GM13977 (cell line): ENCODE results near the gene CDX1.

Experiments
- DNase-seq: peaks from one replicate; pipeline ENCODE4 v3.0.0; 2012; ENCODE audit warnings: low spot score
- in situ Hi-C: fragments of 300-500 bp; cut with MboI; formaldehyde crosslinking; loops from one replicate; pipeline ENCODE4 v1.12.0; 2022; ENCODE audit warnings: low sequenced_read_pairs, low pct_unique_long_range_greater_than_20kb, mixed read lengths, inconsistent platforms; ENCODE audit not compliant: unreplicated experiment
- TF ChIP-seq, protein P1 (sequence below): IDR thresholded peaks from 2 replicates; pipeline ENCODE4 v1.5.1; 2012; ENCODE audit warnings: mild to moderate bottlenecking, control low read depth; ENCODE audit not compliant: insufficient read depth; ENCODE audit errors: extremely low read depth, missing control alignments

The CDX1 gene

DNA sequence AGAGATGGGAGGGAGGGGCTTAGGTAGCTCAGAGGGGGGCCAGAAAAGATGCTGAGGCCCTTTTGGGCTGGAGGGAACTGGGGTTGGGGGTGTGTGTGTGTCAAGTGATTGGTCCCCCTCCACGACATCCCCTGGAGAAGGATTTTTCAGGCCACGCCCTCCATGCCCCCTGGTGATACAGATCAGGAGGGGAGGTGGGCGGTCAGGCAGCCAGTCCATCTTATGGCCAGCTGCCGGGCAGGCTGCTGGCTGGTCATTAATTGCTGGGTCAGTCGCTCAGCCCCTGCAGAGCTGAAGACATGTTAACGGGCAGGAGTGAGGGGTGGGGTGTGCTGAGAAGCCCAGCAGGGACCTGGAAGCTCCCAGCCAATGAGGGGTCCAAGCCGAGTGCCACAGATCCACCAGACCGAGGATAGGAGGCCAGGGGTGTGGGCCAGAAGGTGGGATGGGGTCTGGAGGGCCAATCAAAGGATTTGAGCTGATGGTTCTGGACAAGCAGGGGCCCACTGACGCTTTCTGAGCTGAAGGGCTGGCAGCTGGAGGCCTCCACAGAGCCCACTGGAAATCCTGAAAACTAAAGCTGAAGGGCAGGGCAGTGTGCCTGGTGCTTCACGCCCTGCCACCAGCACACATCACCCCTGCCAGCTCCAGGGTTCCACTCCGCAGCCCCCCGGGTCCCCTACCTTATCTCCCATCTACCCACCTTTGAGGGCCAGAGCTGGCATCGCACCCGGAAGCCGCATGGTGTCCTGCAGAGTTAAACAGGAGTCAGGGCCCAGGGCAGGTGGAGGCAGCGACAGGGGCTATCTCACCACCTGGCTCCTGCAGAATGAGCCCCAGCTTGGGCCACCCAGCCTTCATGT, 30.0 kb upstream of the CDX1 start:
- DNase-seq: no peak
- TF ChIP-seq, protein P1, sequence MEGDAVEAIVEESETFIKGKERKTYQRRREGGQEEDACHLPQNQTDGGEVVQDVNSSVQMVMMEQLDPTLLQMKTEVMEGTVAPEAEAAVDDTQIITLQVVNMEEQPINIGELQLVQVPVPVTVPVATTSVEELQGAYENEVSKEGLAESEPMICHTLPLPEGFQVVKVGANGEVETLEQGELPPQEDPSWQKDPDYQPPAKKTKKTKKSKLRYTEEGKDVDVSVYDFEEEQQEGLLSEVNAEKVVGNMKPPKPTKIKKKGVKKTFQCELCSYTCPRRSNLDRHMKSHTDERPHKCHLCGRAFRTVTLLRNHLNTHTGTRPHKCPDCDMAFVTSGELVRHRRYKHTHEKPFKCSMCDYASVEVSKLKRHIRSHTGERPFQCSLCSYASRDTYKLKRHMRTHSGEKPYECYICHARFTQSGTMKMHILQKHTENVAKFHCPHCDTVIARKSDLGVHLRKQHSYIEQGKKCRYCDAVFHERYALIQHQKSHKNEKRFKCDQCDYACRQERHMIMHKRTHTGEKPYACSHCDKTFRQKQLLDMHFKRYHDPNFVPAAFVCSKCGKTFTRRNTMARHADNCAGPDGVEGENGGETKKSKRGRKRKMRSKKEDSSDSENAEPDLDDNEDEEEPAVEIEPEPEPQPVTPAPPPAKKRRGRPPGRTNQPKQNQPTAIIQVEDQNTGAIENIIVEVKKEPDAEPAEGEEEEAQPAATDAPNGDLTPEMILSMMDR: no peak
- in situ Hi-C loops: no loop called here

DNA sequence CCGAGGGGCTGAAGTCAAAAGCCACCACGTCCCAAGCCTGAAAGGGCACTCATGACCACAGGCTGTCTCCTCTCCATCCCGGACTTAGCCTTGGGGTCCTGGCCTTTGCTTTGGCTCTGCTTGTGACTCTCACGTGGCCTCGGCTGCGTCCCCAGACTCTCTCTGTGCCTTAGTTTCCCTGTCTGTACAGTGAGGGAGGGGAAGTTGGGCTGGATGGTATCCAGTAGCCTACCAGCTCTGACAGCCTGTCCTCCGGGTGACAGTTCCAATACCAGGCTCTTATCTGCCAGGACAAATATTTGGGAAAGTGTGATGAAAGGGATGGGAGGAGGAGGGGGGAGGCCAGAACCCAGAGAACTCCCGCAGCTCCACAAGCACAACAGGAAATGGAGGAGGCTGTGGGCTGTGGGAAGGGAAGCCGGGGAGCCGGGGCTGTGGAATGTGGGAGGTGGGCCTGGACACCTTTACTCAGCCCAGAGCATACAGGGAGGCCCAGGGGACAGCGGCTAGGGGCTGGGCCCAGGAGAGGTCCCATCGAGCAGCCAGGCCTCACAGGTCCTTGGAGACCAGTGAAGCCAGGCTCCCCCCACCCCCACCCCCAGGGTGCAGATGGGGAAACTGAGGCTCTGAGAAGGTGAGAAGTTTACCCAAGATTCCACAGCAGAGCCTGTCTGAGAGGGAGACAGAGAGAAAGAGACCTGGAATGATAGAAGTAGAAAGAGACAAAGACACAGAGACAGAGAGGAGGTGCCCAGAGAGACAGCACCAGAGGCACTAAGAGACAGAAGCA, 29.2 kb upstream of the CDX1 start:
- DNase-seq: no peak
- TF ChIP-seq, protein P1: no peak
- in situ Hi-C loops: no loop called here

DNA sequence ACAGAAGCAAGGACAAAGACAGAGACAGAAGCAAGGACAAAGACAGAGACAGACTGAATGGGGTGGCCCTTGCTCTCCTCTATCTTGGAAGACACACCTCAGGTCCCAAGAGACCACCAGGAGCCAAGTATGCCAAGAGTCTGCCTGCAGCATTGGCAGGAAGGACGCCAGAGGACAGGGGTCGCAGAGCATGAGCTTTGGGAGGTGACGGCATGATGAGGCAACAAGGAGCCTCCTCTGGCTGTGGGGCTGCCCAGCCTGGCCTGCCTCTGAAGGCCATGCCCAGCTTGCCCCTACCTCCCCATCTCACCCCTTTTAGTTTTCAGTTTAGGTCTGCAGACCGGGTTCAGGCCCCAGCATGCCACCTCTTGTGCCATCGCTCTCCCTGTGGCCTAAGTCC, 28.6 kb upstream of the CDX1 start:
- TF ChIP-seq, protein P1: no peak
- no peak for DNase-seq
- in situ Hi-C loops: no loop called here

DNA sequence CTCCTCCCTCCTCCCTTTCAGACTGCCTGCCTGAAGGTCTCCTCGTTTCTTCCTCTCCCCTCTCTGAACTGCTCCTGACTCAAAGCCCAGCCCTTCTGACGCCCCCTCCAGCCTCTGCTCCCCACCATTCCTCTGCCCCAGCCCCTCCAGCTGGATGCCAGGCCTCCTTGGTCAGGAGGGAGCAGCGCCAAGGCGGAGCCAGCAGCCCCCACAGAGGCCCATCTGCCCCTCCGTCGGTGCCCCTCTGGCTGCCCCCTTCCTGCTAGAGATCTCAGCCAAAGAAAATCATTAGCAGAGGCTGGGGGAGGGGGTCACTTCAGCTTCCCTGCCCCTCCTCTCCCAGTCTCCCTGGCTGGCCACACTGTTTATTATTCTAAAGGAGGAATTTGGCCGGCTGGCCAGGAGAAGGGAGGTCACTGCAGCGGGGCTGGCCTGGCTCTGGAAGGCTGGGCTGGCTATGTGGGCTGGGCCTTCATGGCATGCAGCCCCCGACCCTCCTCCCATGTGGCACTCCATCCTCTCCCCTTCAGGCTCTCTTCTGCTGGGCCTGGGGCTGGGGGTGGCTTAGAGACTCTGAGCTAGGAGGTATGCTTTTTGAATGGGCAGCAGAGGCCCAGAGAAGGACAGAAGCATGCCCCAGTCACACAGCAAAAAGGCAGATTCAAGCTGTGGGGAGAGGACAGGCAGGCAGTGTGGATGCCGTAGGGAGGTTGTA, 27.9 kb upstream of the CDX1 start:
- TF ChIP-seq, protein P1: no peak
- DNase-seq: no peak
- in situ Hi-C loops: no loop called here

DNA sequence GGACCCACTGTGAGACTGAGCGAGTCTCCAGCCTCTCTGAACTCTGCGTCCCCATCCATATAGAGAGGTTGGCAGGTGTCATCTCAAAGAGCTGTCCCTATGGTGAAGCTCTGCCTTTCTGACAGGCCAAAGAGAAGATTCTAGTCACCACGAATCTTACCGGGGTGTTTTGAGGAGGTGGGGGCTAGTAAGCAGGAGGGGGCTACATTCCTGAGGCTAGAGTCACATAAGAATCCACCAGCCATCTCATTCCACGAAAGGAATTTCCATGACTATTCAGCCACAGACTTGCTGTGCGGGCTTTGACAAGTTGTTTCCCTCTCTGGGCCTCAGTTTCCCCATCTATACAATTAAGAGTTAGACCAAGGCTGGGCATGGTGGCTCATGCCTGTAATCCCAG, 27.2 kb upstream of the CDX1 start:
- DNase-seq: no peak

DNA sequence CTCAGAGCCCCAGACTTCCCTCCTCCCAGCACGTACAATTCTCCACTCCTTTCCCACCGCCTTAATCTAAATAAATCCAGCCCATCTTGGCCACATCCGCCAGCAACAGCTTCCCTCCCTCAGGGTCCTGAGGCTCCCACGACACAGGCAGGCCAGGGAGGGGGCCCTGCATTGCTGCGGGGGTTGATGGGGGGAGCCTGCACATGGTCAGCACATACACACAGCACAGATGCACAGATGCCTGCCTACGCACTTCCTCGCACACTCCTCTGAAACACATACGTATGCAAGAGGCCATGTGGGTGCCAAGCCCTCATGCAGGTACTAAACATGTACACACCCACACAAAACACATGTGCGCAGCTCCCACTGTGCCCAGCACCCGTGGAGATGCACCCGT, 25.7 kb upstream of the CDX1 start:
- no peak for DNase-seq
- in situ Hi-C loops: no loop called here
- TF ChIP-seq, protein P1: no peak

More for the DNA sequence above, 27.2 kb upstream of the CDX1 start:
- TF ChIP-seq, protein P1: no peak
- in situ Hi-C loops: no loop called here
